Measurements from ENCODE around the gene CENPVL1. TPM values are rescaled to one million over a fixed set of nuclear protein-coding genes. Genes with fewer than 3 reads are reported as not detected.
"Not testable (repeated sequence)": the region's sequence is repeated elsewhere in the genome, so short reads cannot be mapped to it uniquely, and the experiment has no call there.

CENPVL1 gene
- total and polyA plus RNA-seq, 10 of the 15 experiments (the other 5 are each of a cell fraction or from before 2014, with no cell fraction given) = not detected

GRCh38 chrX:51681808-51682719 lies 28.2 kb upstream of the CENPVL1 start:
- H3K4me2 ChIP-seq (ENCODE audit: control insufficient read depth, insufficient read depth); RAD21 ChIA-PET (ENCODE audit: unreplicated experiment); H3K27ac ChIP-seq (ENCODE audit: control insufficient read depth, insufficient read depth); H3K9me3 ChIP-seq (replicated peaks; ENCODE audit: control insufficient read depth, insufficient read depth, low read length); H3K27me3 ChIP-seq (replicated peaks in 1 of 2; ENCODE audit: control insufficient read depth in 2 of 2, insufficient read depth in 2 of 2, low read length in 1 of 2); BruUV-seq (replicated peaks); H3K4me1 ChIP-seq (ENCODE audit: control insufficient read depth, insufficient read depth, low read length); H3K9ac ChIP-seq (ENCODE audit: control insufficient read depth, insufficient read depth, low read length); H4K20me1 ChIP-seq (ENCODE audit: control insufficient read depth, insufficient read depth); SMC1A ChIA-PET (ENCODE audit: uncharacterized antibody, unreplicated experiment); DNase-seq (ENCODE audit: low read depth, low spot score); ATAC-seq; in situ Hi-C loops (cut with MboI); H3K36me3 ChIP-seq (ENCODE audit: control insufficient read depth in 2 of 2, insufficient read depth in 2 of 2, low read length in 1 of 2); intact Hi-C loops (cut with micrococcal nuclease; ENCODE audit: unreplicated experiment); H3K79me2 ChIP-seq (ENCODE audit: control insufficient read depth, insufficient read depth, low read length); FAIRE-seq; H2AFZ ChIP-seq (ENCODE audit: control insufficient read depth, low read depth, low read length); POLR2A ChIA-PET; CTCF ChIA-PET; H3K4me3 ChIP-seq: not testable (repeated sequence)
- WGBS (ENCODE audit: insufficient coverage, insufficient replicate concordance, low lambda C conversion rate, missing lambda C conversion rate) = no CpG with 5 or more reads among the region's 88 CpGs

GRCh38 chrX:51682720-51683062 lies 27.6 kb upstream of the CENPVL1 start, which contains the start of gene CENPVL2:
Gene CENPVL2, minus strand, starts transcription at chrX:51682831. Its CDS starts 0 bp downstream, at chrX:51682831.
- H3K79me2 ChIP-seq (ENCODE audit: control insufficient read depth, insufficient read depth, low read length); H3K9me3 ChIP-seq (replicated peaks; ENCODE audit: control insufficient read depth, insufficient read depth, low read length); H3K4me3 ChIP-seq; H3K4me1 ChIP-seq (ENCODE audit: control insufficient read depth, insufficient read depth, low read length); CTCF ChIA-PET; ATAC-seq; intact Hi-C loops (cut with micrococcal nuclease; ENCODE audit: unreplicated experiment); H2AFZ ChIP-seq (ENCODE audit: control insufficient read depth, low read depth, low read length); BruUV-seq (replicated peaks); DNase-seq (ENCODE audit: low read depth, low spot score); H3K9ac ChIP-seq (ENCODE audit: control insufficient read depth, insufficient read depth, low read length); in situ Hi-C loops (cut with MboI); POLR2A ChIA-PET; FAIRE-seq; RAD21 ChIA-PET (ENCODE audit: unreplicated experiment); H3K4me2 ChIP-seq (ENCODE audit: control insufficient read depth, insufficient read depth); H3K27ac ChIP-seq (ENCODE audit: control insufficient read depth, insufficient read depth); H3K36me3 ChIP-seq (ENCODE audit: control insufficient read depth in 2 of 2, insufficient read depth in 2 of 2, low read length in 1 of 2); SMC1A ChIA-PET (ENCODE audit: uncharacterized antibody, unreplicated experiment); H3K27me3 ChIP-seq (replicated peaks in 1 of 2; ENCODE audit: control insufficient read depth in 2 of 2, insufficient read depth in 2 of 2, low read length in 1 of 2); H4K20me1 ChIP-seq (ENCODE audit: control insufficient read depth, insufficient read depth): not testable (repeated sequence)
- no CpG with 5 or more reads among the region's 30 CpGs for WGBS (ENCODE audit: insufficient coverage, insufficient replicate concordance, low lambda C conversion rate, missing lambda C conversion rate)
